Renal cortical epithelial cell (primary cell): ENCODE data around the gene MUC22. TPM values are rescaled to one million over a fixed set of nuclear protein-coding genes. Genes with fewer than 3 reads are reported as not detected.
A peak's percentile ranks its signal among the peaks of the same experiment; 100 is the strongest.

ENCODE experiments used
- DNase-seq: peaks from one replicate; pipeline ENCODE4 v3.0.0-alpha.2; 2011; ENCODE audit warnings: low read depth
- total RNA-seq: library from RNA; depleted of rRNA; stranded (reverse); fragments of >200 nt; gene quantifications from 2 replicates; pipeline ENCODE4 v1.2.3, GENCODE V29; 2014

MUC22 gene
- total RNA-seq, 1 donor from 2014 or later: 0.15 TPM

- no peak for DNase-seq
Measured at GRCh38 chr6:31076611-31077010, 66.3 kb downstream of the MUC22 start.

- DNase-seq: peak; percentile 53
Measured at GRCh38 chr6:31079656-31080261, 69.5 kb downstream of the MUC22 start.

DNA sequence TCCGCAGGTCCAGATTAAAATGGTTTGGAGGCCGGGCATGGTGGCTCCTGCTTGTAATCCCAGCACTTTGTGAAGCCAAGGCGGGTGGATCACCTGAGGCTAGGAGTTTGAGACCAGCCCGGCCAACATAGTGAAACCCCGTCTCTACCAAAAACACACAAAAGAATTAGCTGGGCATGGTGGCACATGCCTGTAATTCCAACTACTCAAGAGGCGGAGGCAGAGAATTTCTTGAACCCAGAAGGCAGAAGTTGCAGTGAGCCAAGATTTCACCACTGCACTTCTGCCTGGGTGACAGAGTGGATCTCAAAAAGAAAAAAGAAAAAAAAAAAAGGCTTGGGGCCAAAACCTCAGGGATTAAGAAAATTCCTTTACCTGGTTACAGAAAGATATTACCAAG, 71.6 kb downstream of the MUC22 start:
- DNase-seq: no peak

DNA sequence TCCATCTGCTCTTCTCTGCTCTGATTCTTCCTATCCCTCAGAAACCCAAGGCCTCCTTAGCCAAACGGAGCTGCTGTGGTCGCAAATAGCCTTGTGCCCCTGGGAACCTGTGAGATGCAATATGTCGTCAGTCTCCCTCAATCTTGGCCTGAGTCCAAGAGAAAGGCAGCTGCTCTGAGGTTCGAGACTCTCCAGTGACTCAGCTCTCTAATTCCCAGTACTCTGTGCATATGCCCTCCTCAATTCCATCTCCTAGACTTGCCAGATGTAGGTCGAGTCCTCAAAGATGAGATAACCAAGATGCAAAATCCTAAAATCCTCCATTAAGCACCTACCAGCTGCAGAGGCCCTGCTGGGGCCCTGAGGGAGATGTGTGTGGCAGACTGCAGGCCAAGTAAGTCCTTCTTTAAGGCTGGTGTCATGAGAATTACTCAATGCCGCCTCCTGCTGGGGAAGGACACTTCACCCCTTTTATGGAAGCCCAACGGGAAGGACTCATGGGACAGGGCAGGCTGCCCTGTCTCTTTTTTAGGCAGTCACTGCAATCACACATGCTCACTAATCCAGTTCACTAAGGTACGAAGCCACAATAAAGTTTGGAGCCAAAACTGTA, 73.6 kb downstream of the MUC22 start:
- DNase-seq: peak; percentile 32

Other genes starting within 250 kb of the MUC22 start
- gene DDR1, start 126.0 kb upstream of the MUC22 start, total RNA-seq: 165 and 197 TPM in 2 replicates
- 17.2 and 24.2 TPM in 2 replicates for gene GTF2H4, start 102.3 kb upstream of the MUC22 start, total RNA-seq
- gene VARS2, start 96.2 kb upstream of the MUC22 start, total RNA-seq: 47.5 and 144 TPM in 2 replicates
- gene SFTA2, start 78.3 kb upstream of the MUC22 start, total RNA-seq: 1.9 TPM in 1 of 2 replicates, not detected in the other
- 0.17 TPM in 1 of 2 replicates, not detected in the other for gene MUCL3, start 69.5 kb upstream of the MUC22 start, total RNA-seq
- gene MUC21, start 26.8 kb upstream of the MUC22 start, total RNA-seq: not detected in 2 replicates
- 1.4 TPM in 1 of 2 replicates, not detected in the other for gene C6orf15, start 102.1 kb downstream of the MUC22 start, total RNA-seq
- 1.0 and 5.1 TPM in 2 replicates for gene PSORS1C1, start 104.3 kb downstream of the MUC22 start, total RNA-seq
- under 0.01 and 0.05 TPM in 2 replicates for gene CDSN, start 110.0 kb downstream of the MUC22 start, total RNA-seq
- gene PSORS1C2, start 128.6 kb downstream of the MUC22 start, total RNA-seq: not detected in 2 replicates
- 12.9 and 21.0 TPM in 2 replicates for gene CCHCR1, start 147.3 kb downstream of the MUC22 start, total RNA-seq
- 2.2 and 10.8 TPM in 2 replicates for gene TCF19, start 148.1 kb downstream of the MUC22 start, total RNA-seq
- gene POU5F1, start 160.2 kb downstream of the MUC22 start, total RNA-seq: 6.6 and 11.3 TPM in 2 replicates